H9 (cell line): ENCODE measurements around the gene ECI2. TPM values are rescaled to one million over a fixed set of nuclear protein-coding genes. Genes with fewer than 3 reads are reported as not detected.

Experiments
- DNase-seq: peaks from one replicate; pipeline ENCODE4 v3.0.0-alpha.2; 2017
- H2AFZ ChIP-seq: one replicate; pipeline ENCODE4 v1.6.1; 2013; ENCODE audit warnings: mild to moderate bottlenecking, low read length, control low read depth, moderate library complexity
- H2AK5ac ChIP-seq: 2 replicates; pipeline ENCODE4 v1.6.1; 2013; ENCODE audit warnings: low read length, control low read depth, mixed read lengths; ENCODE audit not compliant: insufficient read length
- H2BK120ac ChIP-seq: one replicate; pipeline ENCODE4 v1.6.1; 2013; ENCODE audit warnings: low read depth, mild to moderate bottlenecking, low read length, control low read depth, inconsistent platforms; ENCODE audit not compliant: poor library complexity, severe bottlenecking
- H2BK12ac ChIP-seq: 2 replicates; pipeline ENCODE4 v1.6.1; 2013; ENCODE audit warnings: low read length, control low read depth, mixed read lengths, low read depth; ENCODE audit not compliant: insufficient read length
- H2BK15ac ChIP-seq: 2 replicates; pipeline ENCODE4 v1.6.1; 2013; ENCODE audit warnings: low read depth, low read length, control low read depth
- H2BK20ac ChIP-seq: one replicate; pipeline ENCODE4 v1.6.1; 2013; ENCODE audit warnings: low read depth, mild to moderate bottlenecking, low read length, control low read depth, inconsistent platforms; ENCODE audit not compliant: poor library complexity, severe bottlenecking
- H2BK5ac ChIP-seq: 2 replicates; pipeline ENCODE4 v1.6.1; 2013; ENCODE audit warnings: low read length, control low read depth, mixed read lengths; ENCODE audit not compliant: insufficient read length
- H3K14ac ChIP-seq: 2 replicates; pipeline ENCODE4 v1.6.1; 2013; ENCODE audit warnings: low read length, control low read depth; ENCODE audit not compliant: insufficient read depth
- H3K18ac ChIP-seq: 2 replicates; pipeline ENCODE4 v1.6.1; 2013; ENCODE audit warnings: low read depth, mild to moderate bottlenecking, mixed read lengths, low read length, control low read depth; ENCODE audit not compliant: insufficient read length
- H3K23ac ChIP-seq: 2 replicates; pipeline ENCODE4 v1.6.1; 2013; ENCODE audit warnings: low read length, control low read depth, mixed read lengths, low read depth; ENCODE audit not compliant: insufficient read length
- H3K23me2 ChIP-seq: 2 replicates; pipeline ENCODE4 v1.6.1; 2013; ENCODE audit warnings: low read depth, mild to moderate bottlenecking, mixed read lengths, low read length, control low read depth; ENCODE audit not compliant: insufficient read length, poor library complexity, severe bottlenecking
- H3K27ac ChIP-seq: 2 replicates; pipeline ENCODE4 v1.5.1; 2013; ENCODE audit warnings: low read length, control low read depth, mixed read lengths, low read depth; ENCODE audit not compliant: insufficient read length
- H3K27me3 ChIP-seq: 2 replicates; pipeline ENCODE4 v1.6.1; 2013; ENCODE audit warnings: low read length, control low read depth, inconsistent platforms; ENCODE audit not compliant: insufficient read depth
- H3K4ac ChIP-seq: 2 replicates; pipeline ENCODE4 v1.6.1; 2013; ENCODE audit warnings: low read depth, mild to moderate bottlenecking, control low read depth, inconsistent platforms, low read length, moderate library complexity
- H3K4me1 ChIP-seq: 2 replicates; pipeline ENCODE4 v1.6.1; 2013; ENCODE audit warnings: low read length, control low read depth, inconsistent platforms; ENCODE audit not compliant: insufficient read depth
- H3K4me2 ChIP-seq: 2 replicates; pipeline ENCODE4 v1.6.1; 2013; ENCODE audit warnings: low read length, control low read depth, mixed read lengths; ENCODE audit not compliant: insufficient read length, insufficient read depth
- H3K56ac ChIP-seq: 2 replicates; pipeline ENCODE4 v1.6.1; 2013; ENCODE audit warnings: low read depth, mild to moderate bottlenecking, mixed read lengths, low read length, control low read depth; ENCODE audit not compliant: insufficient read length
- H3K79me1 ChIP-seq: 2 replicates; pipeline ENCODE4 v1.6.1; 2013; ENCODE audit warnings: low read depth, mild to moderate bottlenecking, moderate library complexity, low read length, control low read depth, inconsistent platforms; ENCODE audit not compliant: insufficient read depth, poor library complexity, severe bottlenecking
- H3K79me2 ChIP-seq: 2 replicates; pipeline ENCODE4 v1.6.1; 2013; ENCODE audit warnings: low read length, control low read depth, inconsistent platforms; ENCODE audit not compliant: insufficient read depth
- H3K9ac ChIP-seq: 2 replicates; pipeline ENCODE4 v1.6.1; 2013; ENCODE audit warnings: low read length, control low read depth, mixed read lengths; ENCODE audit not compliant: insufficient read length; ENCODE audit errors: extremely low read depth
- H3K9me3 ChIP-seq: one replicate; pipeline ENCODE4 v1.6.1; 2013; ENCODE audit warnings: low read depth, low read length, inconsistent platforms; ENCODE audit not compliant: control insufficient read depth
- H3T11ph ChIP-seq: one replicate; pipeline ENCODE4 v1.6.1; 2013; ENCODE audit warnings: mild to moderate bottlenecking, low read length, control low read depth, inconsistent platforms
- H4K20me1 ChIP-seq: one replicate; pipeline ENCODE4 v1.6.1; 2013; ENCODE audit not compliant: control insufficient read depth, insufficient read length, insufficient read depth
- H4K5ac ChIP-seq: 2 replicates; pipeline ENCODE4 v1.6.1; 2013; ENCODE audit warnings: low read depth, mild to moderate bottlenecking, mixed read lengths, low read length, control low read depth; ENCODE audit not compliant: insufficient read length
- H4K8ac ChIP-seq: replicated peaks from 2 replicates; pipeline ENCODE4 v1.6.1; 2013; ENCODE audit warnings: low read length, control low read depth, mixed read lengths, low read depth; ENCODE audit not compliant: insufficient read length
- H4K91ac ChIP-seq: 2 replicates; pipeline ENCODE4 v1.6.1; 2013; ENCODE audit warnings: low read depth, mild to moderate bottlenecking, moderate library complexity, mixed read lengths, low read length, control low read depth; ENCODE audit not compliant: insufficient read length
- H3K27ac Mint-ChIP-seq, 3 experiments: 2 replicates in 2 of 3; 3 replicates in 1 of 3; pipeline ENCODE4 v1.8.0; 2020 to 2021; ENCODE audit warnings: mixed read lengths in 3 of 3, mild to moderate bottlenecking in 1 of 3, moderate library complexity in 1 of 3
- H3K27me3 Mint-ChIP-seq: 2 replicates; pipeline ENCODE4 v1.8.0; 2021; ENCODE audit warnings: low read depth, mild to moderate bottlenecking, moderate library complexity, mixed read lengths
- H3K36me3 Mint-ChIP-seq, 3 experiments: 2 replicates in 2 of 3; 3 replicates in 1 of 3; pipeline ENCODE4 v1.8.0; 2020 to 2021; ENCODE audit warnings: low read depth in 3 of 3, mixed read lengths in 3 of 3; ENCODE audit not compliant: insufficient read depth in 1 of 3
- H3K4me1 Mint-ChIP-seq, 2 experiments: 2 replicates each; pipeline ENCODE4 v1.8.0; 2020; ENCODE audit warnings: mixed read lengths in 2 of 2
- H3K4me3 Mint-ChIP-seq, 2 experiments: 2 replicates in 1 of 2; 3 replicates in 1 of 2; pipeline ENCODE4 v1.8.0; 2020 to 2021; ENCODE audit warnings: mild to moderate bottlenecking in 2 of 2, mixed read lengths in 2 of 2, moderate library complexity in 1 of 2
- H3K9me3 Mint-ChIP-seq, 2 experiments: 2 replicates in 1 of 2; 3 replicates in 1 of 2; pipeline ENCODE4 v1.8.0; 2020; ENCODE audit warnings: mild to moderate bottlenecking in 2 of 2, mixed read lengths in 2 of 2, moderate library complexity in 1 of 2
- WGBS: extraction: QIAGEN DNeasy Blood & Tissue Kit; methylation state at CpG from one replicate; pipeline ENCODE4 v1.1.7; 2013; ENCODE audit warnings: missing lambda C conversion rate, low lambda C conversion rate, mixed read lengths; ENCODE audit not compliant: insufficient read length; ENCODE audit errors: extremely low coverage; 5-methylcytosine and 5-hydroxymethylcytosine counted together
- total RNA-seq: library from RNA; stranded (reverse); gene quantifications from 2 replicates; pipeline ENCODE4 v1.2.1, GENCODE V29; 2021
- TF ChIP-seq, protein P1 (sequence below): fragments of 200-600 bp; sonication (generic); conservative IDR thresholded peaks from 3 replicates; pipeline ENCODE4 v1.8.0; 2021; ENCODE audit warnings: antibody characterized with exemption, mild to moderate bottlenecking

ECI2 gene
- total RNA-seq, 1 experiment from 2014 or later, result 67.5 TPM

DNA sequence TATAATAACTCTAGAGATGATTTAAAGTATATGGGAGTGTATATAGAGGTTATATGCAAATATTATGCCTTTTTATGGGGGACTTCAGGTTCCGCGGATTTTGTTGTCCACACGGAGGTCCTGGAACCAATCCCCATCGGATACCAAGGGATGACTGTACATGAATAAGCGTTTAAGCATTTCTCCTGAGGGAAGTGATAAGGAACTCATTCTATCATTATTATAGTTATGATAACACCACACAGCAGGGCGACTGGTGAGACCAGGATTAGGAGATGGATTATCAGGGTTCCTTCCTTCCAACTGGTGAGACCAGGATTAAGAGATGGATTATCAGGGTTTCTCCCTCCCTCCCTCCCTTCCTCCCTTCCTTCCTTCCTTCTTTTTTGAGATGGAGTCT lies 6.6 kb downstream of the ECI2 start:
- H2BK5ac ChIP-seq, result no peak overlapping the region
- Mint-ChIP-seq H3K4me1 (peaks cover 9% of the 10 kb centered on the region in 2 experiments), H3K27ac (no peak overlapping the region), H3K27me3 (no peaks in the 10 kb centered on the region), H3K4me3 (no peak overlapping the region), H3K36me3 (peaks cover 55 to 83% (median 77%) of the 10 kb centered on the region in 3 experiments), H3K9me3 (peaks cover 14 to 17% of the 10 kb centered on the region in 2 experiments)
- no peak overlapping the region for H3K4me2 ChIP-seq
- no peaks in the 10 kb centered on the region for H3K4me1 ChIP-seq
- no peaks in the 10 kb centered on the region for H3K23me2 ChIP-seq
- no peaks in the 10 kb centered on the region for H3K27me3 ChIP-seq
- no peak overlapping the region for H4K91ac ChIP-seq
- H4K5ac ChIP-seq, result no peak overlapping the region
- H3K4ac ChIP-seq, result no peak overlapping the region
- TF ChIP-seq, protein P1, sequence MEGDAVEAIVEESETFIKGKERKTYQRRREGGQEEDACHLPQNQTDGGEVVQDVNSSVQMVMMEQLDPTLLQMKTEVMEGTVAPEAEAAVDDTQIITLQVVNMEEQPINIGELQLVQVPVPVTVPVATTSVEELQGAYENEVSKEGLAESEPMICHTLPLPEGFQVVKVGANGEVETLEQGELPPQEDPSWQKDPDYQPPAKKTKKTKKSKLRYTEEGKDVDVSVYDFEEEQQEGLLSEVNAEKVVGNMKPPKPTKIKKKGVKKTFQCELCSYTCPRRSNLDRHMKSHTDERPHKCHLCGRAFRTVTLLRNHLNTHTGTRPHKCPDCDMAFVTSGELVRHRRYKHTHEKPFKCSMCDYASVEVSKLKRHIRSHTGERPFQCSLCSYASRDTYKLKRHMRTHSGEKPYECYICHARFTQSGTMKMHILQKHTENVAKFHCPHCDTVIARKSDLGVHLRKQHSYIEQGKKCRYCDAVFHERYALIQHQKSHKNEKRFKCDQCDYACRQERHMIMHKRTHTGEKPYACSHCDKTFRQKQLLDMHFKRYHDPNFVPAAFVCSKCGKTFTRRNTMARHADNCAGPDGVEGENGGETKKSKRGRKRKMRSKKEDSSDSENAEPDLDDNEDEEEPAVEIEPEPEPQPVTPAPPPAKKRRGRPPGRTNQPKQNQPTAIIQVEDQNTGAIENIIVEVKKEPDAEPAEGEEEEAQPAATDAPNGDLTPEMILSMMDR, result no peak
- no peak overlapping the region for H3K27ac ChIP-seq
- H3K14ac ChIP-seq, result no peak overlapping the region
- H2AFZ ChIP-seq, result no peak overlapping the region
- no CpG with 5 or more reads among the region's 6 CpGs for WGBS
- no peaks in the 10 kb centered on the region for H3K79me1 ChIP-seq
- peaks cover 10% of the 10 kb centered on the region for H3K9me3 ChIP-seq
- H2BK20ac ChIP-seq, result no peak overlapping the region
- H2BK12ac ChIP-seq, result no peak overlapping the region
- H2BK120ac ChIP-seq, result no peak overlapping the region
- H2BK15ac ChIP-seq, result no peak overlapping the region
- H3K18ac ChIP-seq, result no peak overlapping the region
- H2AK5ac ChIP-seq, result no peak overlapping the region
- H4K8ac ChIP-seq, result no peak overlapping the region
- H3T11ph ChIP-seq, result no peak overlapping the region
- no peak overlapping the region for H3K23ac ChIP-seq
- no peaks in the 10 kb centered on the region for H4K20me1 ChIP-seq
- no peak overlapping the region for H3K56ac ChIP-seq
- no peak for DNase-seq
- H3K79me2 ChIP-seq, result no peaks in the 10 kb centered on the region
- H3K9ac ChIP-seq, result no peak overlapping the region
